HUES48 (cell line): ENCODE measurements around the gene DOK3.
A peak's percentile ranks its signal among the peaks of the same experiment; 100 is the strongest.

Experiments
- H3K27ac ChIP-seq: one replicate; pipeline ENCODE4 v1.7.0; 2013; ENCODE audit warnings: low read depth, low read length, inconsistent platforms
- H3K27me3 ChIP-seq: 2 replicates; pipeline ENCODE4 v1.6.1; 2013; ENCODE audit warnings: mild to moderate bottlenecking, low read length; ENCODE audit not compliant: control insufficient read depth, insufficient read depth
- H3K36me3 ChIP-seq: 2 replicates; pipeline ENCODE4 v1.6.1; 2013; ENCODE audit warnings: low read length; ENCODE audit not compliant: control insufficient read depth, insufficient read depth
- H3K4me1 ChIP-seq: 2 replicates; pipeline ENCODE4 v1.6.1; 2013; ENCODE audit warnings: mild to moderate bottlenecking, low read length; ENCODE audit not compliant: control insufficient read depth, insufficient read depth
- H3K4me3 ChIP-seq: 2 replicates; pipeline ENCODE4 v1.5.1; 2013; ENCODE audit warnings: mild to moderate bottlenecking, low read depth, low read length
- H3K9ac ChIP-seq: 2 replicates; pipeline ENCODE4 v1.6.1; 2013; ENCODE audit warnings: mild to moderate bottlenecking, low read depth, low read length, moderate library complexity
- H3K9me3 ChIP-seq: 2 replicates; pipeline ENCODE4 v1.6.1; 2013; ENCODE audit warnings: low read length; ENCODE audit not compliant: control insufficient read depth, insufficient read depth

DOK3 gene

DNA sequence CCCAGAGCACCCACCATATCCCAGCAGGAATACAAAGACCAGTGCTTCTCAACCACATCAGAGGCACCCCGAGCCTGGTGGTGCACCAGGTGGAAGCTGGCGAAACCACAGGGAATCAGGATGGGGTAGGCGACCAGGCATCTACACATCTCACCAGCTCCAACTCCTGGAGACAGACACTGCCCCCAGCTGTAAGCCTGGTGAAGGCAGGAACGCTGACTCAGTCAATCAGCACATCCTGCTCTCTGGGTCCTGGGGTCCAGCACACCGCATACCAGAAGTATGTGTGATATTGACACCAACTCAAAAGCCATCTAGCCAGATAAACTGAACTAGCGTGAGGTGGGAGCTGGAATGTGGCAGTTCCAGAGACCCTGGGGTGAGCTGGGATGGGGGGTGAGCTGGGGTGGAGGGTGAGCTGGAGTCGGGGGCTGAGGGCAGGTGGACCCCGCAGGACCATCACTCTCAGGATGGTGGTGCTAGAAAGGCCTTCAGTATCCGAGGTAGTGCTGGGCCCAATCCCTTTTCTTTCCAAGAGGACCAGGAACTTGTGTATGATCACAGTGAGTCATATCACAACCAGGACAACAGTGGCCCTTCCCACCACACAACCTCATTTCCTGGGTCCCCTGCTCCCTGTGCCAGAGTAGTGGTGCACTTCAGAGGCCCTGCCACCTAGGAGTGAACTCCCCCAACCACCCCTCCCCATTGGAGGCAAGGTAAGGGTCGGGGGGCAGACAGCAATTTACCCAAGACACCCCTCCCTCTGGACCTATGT lies 38.7 kb downstream of the DOK3 start:
- H3K4me1 ChIP-seq: peaks cover 43% of the 10 kb centered on the region
- peaks cover 56% of the 10 kb centered on the region for H3K36me3 ChIP-seq
- H3K27ac ChIP-seq: peak overlapping the region; percentile 16

GRCh38 chr5:177469750-177470525 lies 39.7 kb downstream of the DOK3 start:
- peaks cover 66% of the 10 kb centered on the region for H3K36me3 ChIP-seq
- H3K4me3 ChIP-seq: no peak overlapping the region
- no peak overlapping the region for H3K9ac ChIP-seq
- peaks cover 38% of the 10 kb centered on the region for H3K4me1 ChIP-seq
- H3K27ac ChIP-seq: peak overlapping the region; percentile 79
- H3K27me3 ChIP-seq: no peaks in the 10 kb centered on the region
- H3K9me3 ChIP-seq: no peaks in the 10 kb centered on the region

More for the DNA sequence above, 38.7 kb downstream of the DOK3 start:
- Histone ChIP-seq H3K27me3 (no peaks in the 10 kb centered on the region), H3K4me3 (peak overlapping the region; percentile 96; the same call in 1 of the 2 replicates), H3K9me3 (no peaks in the 10 kb centered on the region), H3K9ac (no peak overlapping the region)

- Histone ChIP-seq H3K27me3 (no peaks in the 10 kb centered on the region), H3K4me3 (no peak overlapping the region), H3K9me3 (no peaks in the 10 kb centered on the region), H3K36me3 (peaks cover 66% of the 10 kb centered on the region), H3K9ac (no peak overlapping the region), H3K27ac (peak overlapping the region; percentile 79), H3K4me1 (peaks cover 30% of the 10 kb centered on the region)
Observed at GRCh38 chr5:177468685-177469628, 40.7 kb downstream of the DOK3 start.

GRCh38 chr5:177468329-177468684 lies 41.3 kb downstream of the DOK3 start:
- no peak overlapping the region for H3K9ac ChIP-seq
- H3K4me3 ChIP-seq: no peak overlapping the region
- no peaks in the 10 kb centered on the region for H3K9me3 ChIP-seq
- peak overlapping the region; percentile 48 for H3K27ac ChIP-seq
- H3K36me3 ChIP-seq: peaks cover 72% of the 10 kb centered on the region
- no peaks in the 10 kb centered on the region for H3K27me3 ChIP-seq
- peaks cover 28% of the 10 kb centered on the region for H3K4me1 ChIP-seq

DNA sequence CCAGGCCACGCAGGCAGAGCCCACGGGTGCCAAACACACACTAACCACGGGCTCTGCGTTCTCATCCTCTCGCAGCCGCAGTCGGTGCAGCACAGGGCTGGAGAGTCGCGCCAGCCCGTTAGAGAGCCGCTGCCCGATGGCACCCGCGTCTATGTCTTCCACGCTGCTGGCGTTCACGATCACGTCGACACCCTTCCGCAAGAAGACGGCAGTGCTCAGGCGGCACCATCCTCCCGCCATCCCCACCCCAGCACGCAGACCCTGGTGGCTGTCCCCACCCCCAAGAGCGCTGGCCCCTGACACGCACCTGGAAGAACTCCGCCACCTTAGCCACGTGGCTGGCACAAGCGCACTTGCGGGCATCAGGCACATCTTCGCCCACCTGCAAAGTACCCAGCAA lies 42.2 kb downstream of the DOK3 start:
- Histone ChIP-seq H3K27me3 (no peaks in the 10 kb centered on the region), H3K27ac (no peak overlapping the region), H3K4me3 (no peak overlapping the region), H3K4me1 (peaks cover 28% of the 10 kb centered on the region), H3K9me3 (no peaks in the 10 kb centered on the region), H3K9ac (no peak overlapping the region), H3K36me3 (peaks cover 78% of the 10 kb centered on the region)

GRCh38 chr5:177466861-177467260 lies 42.8 kb downstream of the DOK3 start:
- Histone ChIP-seq H3K36me3 (peaks cover 77% of the 10 kb centered on the region), H3K9me3 (no peaks in the 10 kb centered on the region), H3K4me3 (no peak overlapping the region), H3K9ac (no peak overlapping the region), H3K27ac (no peak overlapping the region), H3K4me1 (peaks cover 25% of the 10 kb centered on the region), H3K27me3 (no peaks in the 10 kb centered on the region)

- Histone ChIP-seq H3K27me3 (no peaks in the 10 kb centered on the region), H3K9ac (no peak overlapping the region), H3K4me1 (peaks cover 6% of the 10 kb centered on the region; the same call in 1 of the 2 replicates), H3K27ac (no peak overlapping the region), H3K36me3 (peaks cover 73% of the 10 kb centered on the region), H3K4me3 (no peak overlapping the region), H3K9me3 (no peaks in the 10 kb centered on the region)
Observed at GRCh38 chr5:177465044-177465443, 44.6 kb downstream of the DOK3 start.

- Histone ChIP-seq H3K27ac (peak overlapping the region; percentile 5), H3K9me3 (no peaks in the 10 kb centered on the region), H3K36me3 (peaks cover 77% of the 10 kb centered on the region), H3K4me1 (peaks cover 3% of the 10 kb centered on the region), H3K9ac (no peak overlapping the region), H3K27me3 (no peaks in the 10 kb centered on the region), H3K4me3 (no peak overlapping the region)
Observed at GRCh38 chr5:177462021-177462670, 47.5 kb downstream of the DOK3 start.

DNA sequence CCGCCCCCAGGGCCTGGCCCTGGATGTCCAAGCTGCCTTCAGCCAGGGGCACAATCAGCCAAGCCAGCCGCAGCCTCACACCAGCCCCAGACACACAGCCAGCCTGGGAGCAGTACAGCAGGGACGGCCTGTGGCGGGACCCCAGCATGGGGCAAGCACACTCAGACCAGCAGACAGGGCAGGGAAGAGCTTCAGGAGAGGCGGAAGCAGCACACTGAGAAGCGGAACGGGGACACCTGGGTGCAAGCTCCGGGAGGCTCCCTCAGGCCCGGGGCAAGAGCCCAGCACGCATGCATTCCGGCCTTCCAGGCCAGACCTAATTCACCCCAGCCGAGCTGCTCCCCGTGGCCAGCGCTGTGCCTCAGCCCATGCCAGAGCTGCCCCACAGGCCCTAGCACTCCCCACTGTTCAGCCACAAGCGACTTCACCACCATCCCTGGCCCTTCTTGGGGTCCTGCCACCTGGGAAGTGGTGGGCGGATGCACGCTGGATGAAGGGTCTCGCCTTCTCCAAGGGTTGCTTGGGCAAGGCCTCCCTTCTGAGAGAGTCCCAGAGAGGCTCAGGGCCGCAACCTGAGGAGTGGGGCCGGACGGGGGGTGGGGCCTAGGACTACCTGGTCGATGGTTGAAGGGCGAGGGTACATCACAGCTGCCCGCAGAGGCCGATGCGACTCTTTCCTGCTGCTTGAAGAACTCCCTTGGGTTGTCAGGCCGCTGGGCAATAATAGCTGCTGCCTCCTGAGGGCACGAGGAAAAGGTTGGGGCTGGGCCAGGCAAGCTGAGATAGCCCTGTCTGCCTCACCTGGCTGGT lies 49.6 kb downstream of the DOK3 start:
- H3K36me3 ChIP-seq: peaks cover 62% of the 10 kb centered on the region
- peaks cover 10% of the 10 kb centered on the region for H3K4me1 ChIP-seq

DNA sequence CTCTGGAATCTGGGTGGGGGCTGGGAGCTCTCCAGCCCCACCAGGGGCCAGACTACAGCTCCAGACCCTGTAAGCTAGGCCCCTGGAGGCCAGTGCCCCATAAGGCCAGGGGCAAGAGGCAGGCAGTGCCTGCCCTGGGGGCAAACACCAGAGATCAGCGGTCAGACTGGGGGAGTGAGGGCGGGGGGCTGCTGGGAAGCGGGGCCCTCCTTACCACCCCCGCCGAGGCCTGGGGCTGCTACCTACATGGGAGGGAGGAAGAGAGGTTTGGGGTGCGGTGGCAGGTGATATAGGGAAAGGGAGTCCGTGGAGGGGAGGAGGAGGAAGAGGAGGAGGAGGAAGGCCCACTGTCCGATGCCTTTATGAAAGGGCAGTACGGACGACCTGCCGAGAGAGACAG lies 50.3 kb downstream of the DOK3 start:
- H3K4me1 ChIP-seq: peaks cover 10% of the 10 kb centered on the region

More for the DNA sequence above, 49.6 kb downstream of the DOK3 start:
- Histone ChIP-seq H3K27me3 (no peaks in the 10 kb centered on the region), H3K27ac (peak overlapping the region; percentile 10), H3K9me3 (no peaks in the 10 kb centered on the region), H3K9ac (no peak overlapping the region), H3K4me3 (no peak overlapping the region)

More for the DNA sequence above, 50.3 kb downstream of the DOK3 start:
- H3K4me3 ChIP-seq: no peak overlapping the region
- no peak overlapping the region for H3K9ac ChIP-seq
- no peaks in the 10 kb centered on the region for H3K9me3 ChIP-seq
- H3K36me3 ChIP-seq: peaks cover 61% of the 10 kb centered on the region
- no peaks in the 10 kb centered on the region for H3K27me3 ChIP-seq
- H3K27ac ChIP-seq: no peak overlapping the region
